ENCODE measurements around the gene RRP1B. TPM values are rescaled to one million over a fixed set of nuclear protein-coding genes. Genes with fewer than 3 reads are reported as not detected.
A peak's percentile ranks its signal among the peaks of the same experiment; 100 is the strongest.

The RRP1B gene
- total and polyA plus RNA-seq, 9 of the 15 experiments (the other 6 are each of a cell fraction or from before 2014, with no cell fraction given): 6.8 to 66.6 (median 41.9) TPM

GRCh38 chr21:43718872-43719747 is 59.8 kb downstream of the RRP1B start, which contains the start of gene PDXK (continued):
- TF ChIP-seq ZBTB26 (CRISPR knock-in tag; IDR thresholded peaks at IDR 0.05): no peak
- TF ChIP-seq ZNF24 (IDR thresholded peaks at IDR 0.05): peak; percentile 100
- peak; percentile 88 for TF ChIP-seq RBM14 (IDR thresholded peaks at IDR 0.05; ENCODE audit: borderline replicate concordance, insufficient read depth, low read depth, low read length)
- peak; percentile 73; the same call in 1 of the 2 replicates for TF ChIP-seq POLR2AphosphoS5 (IDR thresholded peaks at IDR 0.05; ENCODE audit: control insufficient read depth, insufficient read depth, low read depth, low read length)
- TF ChIP-seq GTF2F1 (IDR thresholded peaks at IDR 0.05; ENCODE audit: low read depth, low read length): no peak
- TF ChIP-seq CSDE1 (IDR thresholded peaks at IDR 0.05): no peak
- no peak for TF ChIP-seq ZNF217 (CRISPR knock-in tag; IDR thresholded peaks at IDR 0.05)
- no peak for TF ChIP-seq SNRNP70 (optimal IDR thresholded peaks at IDR 0.05; ENCODE audit: low read depth, low read length)
- no peak for TF ChIP-seq ZBTB43 (CRISPR knock-in tag; IDR thresholded peaks at IDR 0.05)
- no peak for TF ChIP-seq PTRF (tag; IDR thresholded peaks at IDR 0.05)
- peak; percentile 44; the same call in 1 of the 2 replicates for TF ChIP-seq GABPB1 (CRISPR knock-in tag; IDR thresholded peaks at IDR 0.05)
- TF ChIP-seq HOXB6 (CRISPR knock-in tag; IDR thresholded peaks at IDR 0.05; ENCODE audit: borderline replicate concordance): no peak
- no peak for TF ChIP-seq HNRNPK (IDR thresholded peaks at IDR 0.05; ENCODE audit: low read depth, low read length, poor library complexity, severe bottlenecking)
- TF ChIP-seq ATF7 (IDR thresholded peaks at IDR 0.05): peak; percentile 82; the same call in 1 of the 2 replicates
- no peak for TF ChIP-seq MLX (CRISPR knock-in tag; conservative IDR thresholded peaks at IDR 0.05)
- TF ChIP-seq ZNF175 (CRISPR knock-in tag; IDR thresholded peaks at IDR 0.05; ENCODE audit: low read depth): peak; percentile 34; the same call in 1 of the 2 replicates
- TF ChIP-seq, protein P1, sequence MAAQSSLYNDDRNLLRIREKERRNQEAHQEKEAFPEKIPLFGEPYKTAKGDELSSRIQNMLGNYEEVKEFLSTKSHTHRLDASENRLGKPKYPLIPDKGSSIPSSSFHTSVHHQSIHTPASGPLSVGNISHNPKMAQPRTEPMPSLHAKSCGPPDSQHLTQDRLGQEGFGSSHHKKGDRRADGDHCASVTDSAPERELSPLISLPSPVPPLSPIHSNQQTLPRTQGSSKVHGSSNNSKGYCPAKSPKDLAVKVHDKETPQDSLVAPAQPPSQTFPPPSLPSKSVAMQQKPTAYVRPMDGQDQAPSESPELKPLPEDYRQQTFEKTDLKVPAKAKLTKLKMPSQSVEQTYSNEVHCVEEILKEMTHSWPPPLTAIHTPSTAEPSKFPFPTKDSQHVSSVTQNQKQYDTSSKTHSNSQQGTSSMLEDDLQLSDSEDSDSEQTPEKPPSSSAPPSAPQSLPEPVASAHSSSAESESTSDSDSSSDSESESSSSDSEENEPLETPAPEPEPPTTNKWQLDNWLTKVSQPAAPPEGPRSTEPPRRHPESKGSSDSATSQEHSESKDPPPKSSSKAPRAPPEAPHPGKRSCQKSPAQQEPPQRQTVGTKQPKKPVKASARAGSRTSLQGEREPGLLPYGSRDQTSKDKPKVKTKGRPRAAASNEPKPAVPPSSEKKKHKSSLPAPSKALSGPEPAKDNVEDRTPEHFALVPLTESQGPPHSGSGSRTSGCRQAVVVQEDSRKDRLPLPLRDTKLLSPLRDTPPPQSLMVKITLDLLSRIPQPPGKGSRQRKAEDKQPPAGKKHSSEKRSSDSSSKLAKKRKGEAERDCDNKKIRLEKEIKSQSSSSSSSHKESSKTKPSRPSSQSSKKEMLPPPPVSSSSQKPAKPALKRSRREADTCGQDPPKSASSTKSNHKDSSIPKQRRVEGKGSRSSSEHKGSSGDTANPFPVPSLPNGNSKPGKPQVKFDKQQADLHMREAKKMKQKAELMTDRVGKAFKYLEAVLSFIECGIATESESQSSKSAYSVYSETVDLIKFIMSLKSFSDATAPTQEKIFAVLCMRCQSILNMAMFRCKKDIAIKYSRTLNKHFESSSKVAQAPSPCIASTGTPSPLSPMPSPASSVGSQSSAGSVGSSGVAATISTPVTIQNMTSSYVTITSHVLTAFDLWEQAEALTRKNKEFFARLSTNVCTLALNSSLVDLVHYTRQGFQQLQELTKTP (IDR thresholded peaks at IDR 0.05; ENCODE audit: low read depth in 1 of 2, partially characterized antibody in 2 of 2): no peak
- peak; percentile 92 for TF ChIP-seq POLR2G (IDR thresholded peaks at IDR 0.05; ENCODE audit: low read depth, low read length)

Measured in K562 (cell line).